Nephron (organoid): Measurements from ENCODE around the gene SIL1.
A peak's percentile ranks its signal among the peaks of the same experiment; 100 is the strongest.

Source experiments
- H3K27ac Mint-ChIP-seq, 3 experiments: 2 replicates each; pipeline ENCODE4 v1.8.0; 2020; ENCODE audit warnings: mixed read lengths in 3 of 3, mild to moderate bottlenecking in 2 of 3, moderate library complexity in 1 of 3
- H3K27me3 Mint-ChIP-seq: 2 replicates; pipeline ENCODE4 v1.8.0; 2021; ENCODE audit warnings: low read depth, mild to moderate bottlenecking, moderate library complexity, mixed read lengths
- H3K36me3 Mint-ChIP-seq: 2 replicates; pipeline ENCODE4 v1.8.0; 2020; ENCODE audit warnings: low read depth, mixed read lengths
- H3K4me1 Mint-ChIP-seq: 2 replicates; pipeline ENCODE4 v1.8.0; 2020; ENCODE audit warnings: mixed read lengths
- H3K4me3 Mint-ChIP-seq, 3 experiments: 2 replicates each; pipeline ENCODE4 v1.8.0; 2020; ENCODE audit warnings: mild to moderate bottlenecking in 3 of 3, mixed read lengths in 3 of 3, moderate library complexity in 2 of 3
- H3K9me3 Mint-ChIP-seq: 2 replicates; pipeline ENCODE4 v1.8.0; 2020; ENCODE audit warnings: mixed read lengths
- TF ChIP-seq, protein P1 (sequence below), 3 experiments: fragments of 200-600 bp; sonication (generic); IDR thresholded peaks; one replicate each; pipeline ENCODE4 v1.5.0; 2021; ENCODE audit warnings: antibody characterized with exemption in 3 of 3; ENCODE audit not compliant: unreplicated experiment in 3 of 3

The SIL1 gene

GRCh38 chr5:138954257-138955012, 243.7 kb downstream of the SIL1 start:
- Mint-ChIP-seq H3K27me3 (no peaks in the 10 kb centered on the region), H3K9me3 (no peaks in the 10 kb centered on the region), H3K27ac (peak overlapping the region; percentile 96 to 100 (median 99)), H3K36me3 (peaks cover 3% of the 10 kb centered on the region), H3K4me3 (peak overlapping the region in 2 of 3 experiments; percentile 53 to 60), H3K4me1 (peaks cover 69% of the 10 kb centered on the region)
- TF ChIP-seq, protein P1, sequence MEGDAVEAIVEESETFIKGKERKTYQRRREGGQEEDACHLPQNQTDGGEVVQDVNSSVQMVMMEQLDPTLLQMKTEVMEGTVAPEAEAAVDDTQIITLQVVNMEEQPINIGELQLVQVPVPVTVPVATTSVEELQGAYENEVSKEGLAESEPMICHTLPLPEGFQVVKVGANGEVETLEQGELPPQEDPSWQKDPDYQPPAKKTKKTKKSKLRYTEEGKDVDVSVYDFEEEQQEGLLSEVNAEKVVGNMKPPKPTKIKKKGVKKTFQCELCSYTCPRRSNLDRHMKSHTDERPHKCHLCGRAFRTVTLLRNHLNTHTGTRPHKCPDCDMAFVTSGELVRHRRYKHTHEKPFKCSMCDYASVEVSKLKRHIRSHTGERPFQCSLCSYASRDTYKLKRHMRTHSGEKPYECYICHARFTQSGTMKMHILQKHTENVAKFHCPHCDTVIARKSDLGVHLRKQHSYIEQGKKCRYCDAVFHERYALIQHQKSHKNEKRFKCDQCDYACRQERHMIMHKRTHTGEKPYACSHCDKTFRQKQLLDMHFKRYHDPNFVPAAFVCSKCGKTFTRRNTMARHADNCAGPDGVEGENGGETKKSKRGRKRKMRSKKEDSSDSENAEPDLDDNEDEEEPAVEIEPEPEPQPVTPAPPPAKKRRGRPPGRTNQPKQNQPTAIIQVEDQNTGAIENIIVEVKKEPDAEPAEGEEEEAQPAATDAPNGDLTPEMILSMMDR (IDR thresholded peaks at IDR 0.05; ENCODE audit: unreplicated experiment in 3 of 3) = no peak

GRCh38 chr5:138953387-138954256, 244.5 kb downstream of the SIL1 start:
- Mint-ChIP-seq H3K27me3 (no peaks in the 10 kb centered on the region), H3K9me3 (no peaks in the 10 kb centered on the region), H3K36me3 (peaks cover 6% of the 10 kb centered on the region), H3K27ac (peak overlapping the region; percentile 96 to 100 (median 99)), H3K4me3 (peak overlapping the region in 2 of 3 experiments; percentile 23 to 53), H3K4me1 (peaks cover 76% of the 10 kb centered on the region)
- TF ChIP-seq, protein P1 (IDR thresholded peaks at IDR 0.05; ENCODE audit: unreplicated experiment in 3 of 3) = no peak

- Mint-ChIP-seq H3K4me1 (peaks cover 80% of the 10 kb centered on the region), H3K27me3 (no peaks in the 10 kb centered on the region), H3K4me3 (peak overlapping the region in 2 of 3 experiments; percentile 23 to 53), H3K9me3 (no peaks in the 10 kb centered on the region), H3K36me3 (peaks cover 7% of the 10 kb centered on the region), H3K27ac (peak overlapping the region; percentile 96 to 100 (median 99))
- TF ChIP-seq, protein P1 (IDR thresholded peaks at IDR 0.05; ENCODE audit: unreplicated experiment in 3 of 3) = no peak
Measured at GRCh38 chr5:138952962-138953361, 245.2 kb downstream of the SIL1 start.

- TF ChIP-seq, protein P1 (IDR thresholded peaks at IDR 0.05; ENCODE audit: unreplicated experiment in 3 of 3) = no peak
- peaks cover 83% of the 10 kb centered on the region for H3K4me1 Mint-ChIP-seq
- no peaks in the 10 kb centered on the region for H3K9me3 Mint-ChIP-seq
- H3K36me3 Mint-ChIP-seq = peaks cover 14% of the 10 kb centered on the region
- H3K27me3 Mint-ChIP-seq = no peaks in the 10 kb centered on the region
- peak overlapping the region; percentile 77 to 99 (median 99) for H3K27ac Mint-ChIP-seq
- peak overlapping the region in 2 of 3 experiments; percentile 43 to 57 for H3K4me3 Mint-ChIP-seq
Measured at GRCh38 chr5:138951986-138952735, 246.0 kb downstream of the SIL1 start.

DNA sequence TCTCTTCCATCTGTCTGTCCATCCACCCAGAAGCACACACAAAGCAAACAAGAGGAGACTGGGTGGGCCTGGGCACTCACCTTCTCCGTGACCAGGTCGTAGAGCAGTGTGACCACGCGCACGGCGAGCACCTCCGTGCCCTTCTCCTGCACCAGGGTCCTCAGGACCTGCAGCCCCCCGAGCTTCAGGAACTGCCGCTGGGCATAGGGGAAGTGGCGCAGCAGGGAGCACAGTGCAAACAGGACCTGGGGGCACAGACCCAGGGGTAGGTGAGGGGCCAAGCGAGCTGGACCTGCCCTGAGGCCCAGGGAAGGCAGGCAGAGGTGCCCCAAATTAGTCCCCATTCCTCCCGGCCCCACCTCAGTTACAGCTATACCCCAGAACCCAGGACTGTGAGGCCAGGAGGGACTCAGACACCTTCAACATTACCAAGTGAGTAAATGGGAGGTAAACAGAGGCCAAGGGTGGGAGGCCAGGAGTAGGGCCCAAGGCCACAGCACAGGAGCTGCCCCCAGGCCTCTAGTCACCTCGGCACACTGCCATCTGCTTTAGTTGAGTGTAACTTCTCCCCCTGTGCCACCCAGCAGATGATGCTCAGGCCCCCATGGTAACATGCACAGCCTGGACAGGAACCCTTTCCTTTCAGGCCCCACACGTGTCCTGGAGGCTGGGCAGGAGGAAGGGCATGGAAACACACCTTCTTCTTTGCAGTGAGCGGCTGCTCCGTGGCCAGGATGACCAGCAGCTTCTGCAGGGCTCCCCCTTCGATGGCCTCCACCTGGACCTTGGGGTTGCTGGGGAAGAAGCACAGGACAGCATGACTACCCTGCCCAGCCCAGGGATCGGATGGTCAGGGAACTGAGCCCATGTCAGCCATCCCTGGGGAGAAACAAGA, 246.8 kb downstream of the SIL1 start:
- peak overlapping the region; percentile 21 to 99 (median 99) for H3K27ac Mint-ChIP-seq
- no peaks in the 10 kb centered on the region for H3K27me3 Mint-ChIP-seq
- H3K4me1 Mint-ChIP-seq = peaks cover 78% of the 10 kb centered on the region
- no peaks in the 10 kb centered on the region for H3K9me3 Mint-ChIP-seq
- TF ChIP-seq, protein P1 (IDR thresholded peaks at IDR 0.05; ENCODE audit: unreplicated experiment in 3 of 3) = no peak
- H3K4me3 Mint-ChIP-seq = no peak overlapping the region
- peaks cover 14% of the 10 kb centered on the region for H3K36me3 Mint-ChIP-seq
